ENCODE results near the gene CCDC9B.

CCDC9B gene

GRCh38 chr15:40364251-40364650, 23.5 kb upstream of the CCDC9B start:
- TF ChIP-seq GLIS3 (CRISPR knock-in tag; IDR thresholded peaks at IDR 0.05) = no peak
- no peak for TF ChIP-seq ZC3H10 (CRISPR knock-in tag; IDR thresholded peaks at IDR 0.05)
- no peak for TF ChIP-seq PPARA (CRISPR knock-in tag; IDR thresholded peaks at IDR 0.05; ENCODE audit: borderline replicate concordance)
- TF ChIP-seq ZNF8 (CRISPR knock-in tag; IDR thresholded peaks at IDR 0.05) = no peak
- TF ChIP-seq POU6F1 (CRISPR knock-in tag; IDR thresholded peaks at IDR 0.05; ENCODE audit: borderline replicate concordance, low read depth) = no peak
- TF ChIP-seq ISL1 (CRISPR knock-in tag; IDR thresholded peaks at IDR 0.05) = no peak
- no peak for ATAC-seq

- TF ChIP-seq SNAI2 (CRISPR knock-in tag; IDR thresholded peaks at IDR 0.05) = no peak
- TF ChIP-seq OSR1 (CRISPR knock-in tag; IDR thresholded peaks at IDR 0.05) = no peak
- no peak for ATAC-seq
These were observed 22.9 kb upstream of the CCDC9B start for GRCh38 chr15:40363611-40364010.

- TF ChIP-seq TCF4 (CRISPR knock-in tag; IDR thresholded peaks at IDR 0.05; ENCODE audit: borderline replicate concordance) (no peak), ZNF8 (CRISPR knock-in tag; IDR thresholded peaks at IDR 0.05) (no peak), ZC3H10 (CRISPR knock-in tag; IDR thresholded peaks at IDR 0.05) (no peak), ARNTL (CRISPR knock-in tag; IDR thresholded peaks at IDR 0.05; ENCODE audit: borderline replicate concordance, low read depth) (no peak), BACH2 (CRISPR knock-in tag; IDR thresholded peaks at IDR 0.05; ENCODE audit: borderline replicate concordance) (no peak), ZFP3 (CRISPR knock-in tag; IDR thresholded peaks at IDR 0.05) (no peak), TSHZ2 (CRISPR knock-in tag; IDR thresholded peaks at IDR 0.05) (no peak)
- ATAC-seq = no peak
These were observed 20.9 kb upstream of the CCDC9B start for GRCh38 chr15:40361640-40362039.

GRCh38 chr15:40360015-40360414, 19.3 kb upstream of the CCDC9B start:
- TF ChIP-seq ESRRG (CRISPR knock-in tag; IDR thresholded peaks at IDR 0.05) = no peak
- no peak for TF ChIP-seq ZNF565 (CRISPR knock-in tag; conservative IDR thresholded peaks at IDR 0.05; ENCODE audit: low read depth)
- no peak for TF ChIP-seq ISL1 (CRISPR knock-in tag; IDR thresholded peaks at IDR 0.05)
- no peak for TF ChIP-seq CREB5 (CRISPR knock-in tag; IDR thresholded peaks at IDR 0.05; ENCODE audit: low read depth)
- no peak for TF ChIP-seq PPARA (CRISPR knock-in tag; IDR thresholded peaks at IDR 0.05; ENCODE audit: borderline replicate concordance)
- TF ChIP-seq CSRNP3 (CRISPR knock-in tag; IDR thresholded peaks at IDR 0.05) = no peak
- no peak for TF ChIP-seq GLIS3 (CRISPR knock-in tag; IDR thresholded peaks at IDR 0.05)
- no peak for TF ChIP-seq TOX (CRISPR knock-in tag; IDR thresholded peaks at IDR 0.05; ENCODE audit: borderline replicate concordance)
- TF ChIP-seq ARNTL (CRISPR knock-in tag; IDR thresholded peaks at IDR 0.05; ENCODE audit: borderline replicate concordance, low read depth) = no peak
- no peak for TF ChIP-seq RARB (CRISPR knock-in tag; IDR thresholded peaks at IDR 0.05)
- no peak for TF ChIP-seq ZNF8 (CRISPR knock-in tag; IDR thresholded peaks at IDR 0.05)
- no peak for ATAC-seq

Data from SK-N-SH treated with all-trans-retinoic acid at 6 μM for 48 hours (cell line).